ENCODE data around the gene HOGA1. TPM values are rescaled to one million over a fixed set of nuclear protein-coding genes. Genes with fewer than 3 reads are reported as not detected.

The HOGA1 gene
- total RNA-seq, 3 donors from 2014 or later (not counting 1 experiment from before 2014, with no cell fraction given) = not detected

GRCh38 chr10:97587183-97587582, 3.0 kb downstream of the HOGA1 start:
- no peak for DNase-seq
- peaks cover 23 to 28% of the 10 kb centered on the region in 2 donors for H3K4me1 Mint-ChIP-seq

DNA sequence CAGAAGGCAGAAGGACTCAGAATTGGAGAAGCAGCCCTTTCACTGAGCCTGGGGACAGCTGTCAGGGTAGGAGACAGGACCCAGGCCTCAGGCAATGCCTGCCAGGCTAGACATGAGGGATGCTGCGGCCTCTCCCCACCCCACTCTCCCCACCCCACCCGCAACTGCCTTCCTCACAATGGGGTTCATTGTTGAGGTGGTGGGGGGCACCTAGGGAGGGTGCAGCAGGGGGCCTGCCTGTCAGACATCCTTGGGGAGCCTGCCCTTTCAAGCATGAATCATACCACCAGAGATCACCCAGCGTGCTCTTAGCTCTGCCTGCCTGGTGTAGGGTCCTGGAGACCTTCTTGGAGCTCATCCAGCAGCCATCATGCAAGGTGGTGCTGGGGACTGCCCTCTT, 5.3 kb downstream of the HOGA1 start, which contains the start of gene C10orf62:
Gene C10orf62, plus strand, starts transcription at position 243 of the 400 bp plus-strand sequence. CDS start 177 bp downstream, outside the sequence.
- H3K4me3 Mint-ChIP-seq = peak within 1 kb of the TSS; percentile 60

More at GRCh38 chr10:97587183-97587582, 3.0 kb downstream of the HOGA1 start:
- 92% methylated on average over 2 of the region's 2 CpGs for WGBS (ENCODE audit: insufficient coverage)
- no peak overlapping the region for H3K4me3 ChIP-seq (ENCODE audit: low read length)
- no peaks in the 10 kb centered on the region for H3K27me3 ChIP-seq (ENCODE audit: control insufficient read depth, insufficient read depth, low read length)
- peaks cover 0 to 7% of the 10 kb centered on the region in 2 donors for H3K27me3 Mint-ChIP-seq (ENCODE audit: low read depth in 2 of 2)
- ATAC-seq = no peak
- no peak overlapping the region for H3K27ac ChIP-seq (ENCODE audit: low read length)
- TF ChIP-seq, protein P1, sequence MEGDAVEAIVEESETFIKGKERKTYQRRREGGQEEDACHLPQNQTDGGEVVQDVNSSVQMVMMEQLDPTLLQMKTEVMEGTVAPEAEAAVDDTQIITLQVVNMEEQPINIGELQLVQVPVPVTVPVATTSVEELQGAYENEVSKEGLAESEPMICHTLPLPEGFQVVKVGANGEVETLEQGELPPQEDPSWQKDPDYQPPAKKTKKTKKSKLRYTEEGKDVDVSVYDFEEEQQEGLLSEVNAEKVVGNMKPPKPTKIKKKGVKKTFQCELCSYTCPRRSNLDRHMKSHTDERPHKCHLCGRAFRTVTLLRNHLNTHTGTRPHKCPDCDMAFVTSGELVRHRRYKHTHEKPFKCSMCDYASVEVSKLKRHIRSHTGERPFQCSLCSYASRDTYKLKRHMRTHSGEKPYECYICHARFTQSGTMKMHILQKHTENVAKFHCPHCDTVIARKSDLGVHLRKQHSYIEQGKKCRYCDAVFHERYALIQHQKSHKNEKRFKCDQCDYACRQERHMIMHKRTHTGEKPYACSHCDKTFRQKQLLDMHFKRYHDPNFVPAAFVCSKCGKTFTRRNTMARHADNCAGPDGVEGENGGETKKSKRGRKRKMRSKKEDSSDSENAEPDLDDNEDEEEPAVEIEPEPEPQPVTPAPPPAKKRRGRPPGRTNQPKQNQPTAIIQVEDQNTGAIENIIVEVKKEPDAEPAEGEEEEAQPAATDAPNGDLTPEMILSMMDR (IDR thresholded peaks at IDR 0.05) = no peak
- intact Hi-C loops (cut with micrococcal nuclease) = no loop called here
- no peaks in the 10 kb centered on the region for H3K36me3 ChIP-seq (ENCODE audit: control insufficient read depth, insufficient read depth, low read length)
- no peak overlapping the region for H3K27ac Mint-ChIP-seq
- H3K9me3 Mint-ChIP-seq = no peaks in the 10 kb centered on the region
- H3K36me3 Mint-ChIP-seq = no peaks in the 10 kb centered on the region
- H3K4me1 ChIP-seq (ENCODE audit: control insufficient read depth, insufficient read depth, low read length) = peaks cover 25% of the 10 kb centered on the region
- no peaks in the 10 kb centered on the region for H3K9me3 ChIP-seq (ENCODE audit: control insufficient read depth, insufficient read depth, low read length)
- H3K4me3 Mint-ChIP-seq = no peak overlapping the region

GRCh38 chr10:97590082-97590747, 6.0 kb downstream of the HOGA1 start:
- Mint-ChIP-seq H3K4me3 (peak overlapping the region; percentile 60), H3K4me1 (peaks cover 23 to 28% of the 10 kb centered on the region in 2 donors), H3K27ac (peak overlapping the region in 1 of 2 donors; percentile 78), H3K36me3 (no peaks in the 10 kb centered on the region), H3K9me3 (no peaks in the 10 kb centered on the region), H3K27me3 (ENCODE audit: low read depth in 2 of 2) (peaks cover 0 to 7% of the 10 kb centered on the region in 2 donors)
- TF ChIP-seq, protein P1 (IDR thresholded peaks at IDR 0.05) = no peak
- intact Hi-C loops (cut with micrococcal nuclease) = no loop called here
- ATAC-seq (peak; percentile 77 to 96 (median 87)), DNase-seq (peak; percentile 46 to 64)
- Histone ChIP-seq H3K27ac (ENCODE audit: low read length) (no peak overlapping the region), H3K36me3 (ENCODE audit: control insufficient read depth, insufficient read depth, low read length) (no peaks in the 10 kb centered on the region), H3K9me3 (ENCODE audit: control insufficient read depth, insufficient read depth, low read length) (no peaks in the 10 kb centered on the region), H3K4me3 (ENCODE audit: low read length) (no peak overlapping the region), H3K27me3 (ENCODE audit: control insufficient read depth, insufficient read depth, low read length) (no peaks in the 10 kb centered on the region), H3K4me1 (ENCODE audit: control insufficient read depth, insufficient read depth, low read length) (peaks cover 25% of the 10 kb centered on the region)
- 65% methylated on average over 15 of the region's 15 CpGs for WGBS (ENCODE audit: insufficient coverage)

More for the DNA sequence above, 5.3 kb downstream of the HOGA1 start, which contains the start of gene C10orf62:
- DNase-seq = no peak
- H3K9me3 Mint-ChIP-seq = no peaks in the 10 kb centered on the region
- H3K4me3 ChIP-seq (ENCODE audit: low read length) = no peak within 1 kb of the TSS
- intact Hi-C loops (cut with micrococcal nuclease) = no loop called here
- WGBS (ENCODE audit: insufficient coverage) = 83% methylated on average over 1 of the region's 3 CpGs
- no peaks in the 10 kb centered on the region for H3K36me3 Mint-ChIP-seq
- TF ChIP-seq, protein P1 (IDR thresholded peaks at IDR 0.05) = no peak
- H3K27ac ChIP-seq (ENCODE audit: low read length) = no peak within 1 kb of the TSS
- no peaks in the 10 kb centered on the region for H3K9me3 ChIP-seq (ENCODE audit: control insufficient read depth, insufficient read depth, low read length)
- H3K4me1 ChIP-seq (ENCODE audit: control insufficient read depth, insufficient read depth, low read length) = peaks cover 25% of the 10 kb centered on the region
- peaks cover 23 to 28% of the 10 kb centered on the region in 2 donors for H3K4me1 Mint-ChIP-seq
- peaks cover 0 to 7% of the 10 kb centered on the region in 2 donors for H3K27me3 Mint-ChIP-seq (ENCODE audit: low read depth in 2 of 2)
- H3K27me3 ChIP-seq (ENCODE audit: control insufficient read depth, insufficient read depth, low read length) = no peaks in the 10 kb centered on the region
- H3K27ac Mint-ChIP-seq = peak within 1 kb of the TSS in 1 of 2 donors; percentile 78
- H3K36me3 ChIP-seq (ENCODE audit: control insufficient read depth, insufficient read depth, low read length) = no peaks in the 10 kb centered on the region
- no peak for ATAC-seq
